ACHN (cell line): ENCODE measurements around the gene BCKDK.
"Not testable (repeated sequence)": the region's sequence is repeated elsewhere in the genome, so short reads cannot be mapped to it uniquely, and the experiment has no call there.

Experiments
- DNase-seq: peaks from one replicate; pipeline ENCODE4 v3.0.0-alpha.2; 2015
- in situ Hi-C: cut with HindIII; loops from 2 replicates; pipeline ENCODE4 v1.10.0; 2017; ENCODE audit warnings: low sequenced_read_pairs, low pct_ligation_motif_present, low pct_unique_long_range_greater_than_20kb

Gene BCKDK

DNA sequence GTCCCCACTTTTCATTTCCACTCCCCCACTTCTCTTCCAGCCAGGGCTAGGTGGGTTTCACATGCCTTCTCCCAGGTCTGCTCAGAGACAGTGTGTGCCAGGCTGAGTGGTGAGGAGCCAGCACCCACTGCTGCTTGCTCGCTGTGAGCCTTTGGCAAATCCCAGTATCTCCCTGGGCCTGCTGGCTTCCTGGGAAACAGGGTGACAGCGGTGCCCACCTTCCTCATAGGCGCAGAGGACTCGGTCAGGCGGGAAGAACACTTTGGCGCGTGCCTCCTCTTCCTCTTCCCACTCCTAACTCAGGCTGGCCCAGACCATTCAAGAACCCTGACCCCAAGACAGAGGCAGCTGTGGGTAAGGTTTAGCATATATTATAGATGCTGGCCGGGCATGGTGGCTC lies 19.0 kb upstream of the BCKDK start:
- no peak for DNase-seq
- in situ Hi-C loops = no loop called here

- peak; percentile 47 for DNase-seq
- in situ Hi-C loops = no loop called here
Measured at GRCh38 chr16:31090540-31090939, 17.6 kb upstream of the BCKDK start.

GRCh38 chr16:31092330-31092729 lies 15.9 kb upstream of the BCKDK start:
- in situ Hi-C loops = no loop called here
- no peak for DNase-seq

DNA sequence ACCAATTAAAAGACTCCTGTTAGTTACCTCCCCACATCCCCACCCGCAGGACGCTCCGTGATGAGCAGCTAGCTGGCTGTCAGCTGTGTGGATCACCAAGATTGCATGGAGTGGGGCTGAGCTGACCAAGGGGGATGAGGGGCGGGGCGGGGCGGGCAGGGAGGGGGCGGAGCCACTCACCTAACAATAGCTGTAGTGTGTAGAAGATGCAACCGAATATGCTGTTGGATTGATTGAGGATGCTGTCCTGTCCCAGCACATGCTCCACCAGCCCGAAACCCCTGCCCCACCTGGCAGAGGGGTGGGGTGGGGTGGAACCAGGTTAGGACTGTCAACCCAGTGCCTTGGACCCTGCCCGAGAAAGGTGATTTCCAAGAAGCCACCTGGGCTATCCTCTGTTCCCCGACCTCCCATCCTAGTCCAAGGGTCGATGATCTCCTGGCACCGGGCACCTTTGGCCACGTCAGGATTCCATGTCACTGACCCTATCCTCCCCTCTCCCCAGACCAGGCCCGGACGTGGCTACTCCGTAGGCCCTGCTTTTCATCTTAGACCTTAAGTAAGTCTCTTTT lies 15.0 kb upstream of the BCKDK start:
- in situ Hi-C loops = no loop called here
- peak; percentile 46 for DNase-seq

DNA sequence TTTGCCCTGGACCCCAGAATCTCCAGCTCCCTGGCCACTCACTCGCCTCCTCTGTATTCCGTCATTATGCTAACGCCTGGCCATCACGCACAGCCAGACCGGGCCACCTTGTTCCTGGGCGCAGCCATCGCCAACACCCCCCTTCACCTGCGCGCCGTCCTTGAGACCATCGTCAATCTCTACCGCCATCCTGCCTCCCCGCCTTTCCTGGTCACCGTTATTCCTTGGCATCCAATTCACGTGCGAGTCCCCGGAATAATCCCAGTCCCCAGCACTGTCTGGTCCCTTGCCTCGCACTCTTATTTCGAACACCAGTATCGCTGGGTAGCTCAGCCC lies 14.1 kb upstream of the BCKDK start:
- in situ Hi-C loops = no loop called here
- DNase-seq = no peak

DNA sequence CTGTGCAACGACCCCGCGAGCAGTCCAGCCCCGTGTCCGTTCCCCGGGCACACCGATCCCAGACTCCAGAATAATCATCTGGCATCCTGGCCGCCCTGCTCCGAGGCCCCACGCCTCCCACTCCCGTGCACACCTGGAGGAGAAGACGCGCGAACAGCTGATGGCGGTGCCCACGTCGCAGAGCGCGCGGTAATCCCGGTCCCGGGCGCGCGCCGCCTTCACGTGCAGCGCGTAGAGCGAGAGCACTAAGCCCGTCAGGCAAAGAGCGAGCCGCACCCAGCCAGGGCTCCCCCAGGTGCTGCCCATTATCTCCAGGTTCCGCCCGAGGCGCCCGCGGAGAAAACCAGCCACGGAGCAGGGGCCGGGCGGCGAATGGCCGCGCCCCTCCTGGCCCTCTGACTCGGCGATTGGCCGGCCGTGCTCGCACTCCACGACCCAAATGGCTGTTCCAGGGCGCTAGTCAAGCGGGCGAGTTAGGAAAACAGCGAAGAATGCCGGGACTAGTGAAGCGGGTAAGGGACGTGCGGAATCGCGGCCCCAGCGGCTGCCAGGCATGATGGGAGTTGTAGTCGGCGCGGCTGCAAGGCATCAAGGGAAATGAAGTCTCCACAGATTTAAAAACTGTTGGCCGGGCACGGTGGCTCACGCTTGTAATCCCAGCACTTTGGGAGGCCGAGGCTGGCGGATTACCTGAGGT lies 13.6 kb upstream of the BCKDK start, which contains the start of gene VKORC1:
Gene VKORC1, minus strand, starts transcription at position 374 of the 697 bp plus-strand sequence. Its CDS starts 68 bp downstream, at position 306.
- DNase-seq = peak; percentile 100
- in situ Hi-C loops = no loop called here

- in situ Hi-C loops = no loop called here
- DNase-seq = no peak
Measured at GRCh38 chr16:31099860-31100638, 8.1 kb upstream of the BCKDK start.

GRCh38 chr16:31100876-31101641 lies 7.1 kb upstream of the BCKDK start:
- in situ Hi-C loops = not testable (repeated sequence)

DNA sequence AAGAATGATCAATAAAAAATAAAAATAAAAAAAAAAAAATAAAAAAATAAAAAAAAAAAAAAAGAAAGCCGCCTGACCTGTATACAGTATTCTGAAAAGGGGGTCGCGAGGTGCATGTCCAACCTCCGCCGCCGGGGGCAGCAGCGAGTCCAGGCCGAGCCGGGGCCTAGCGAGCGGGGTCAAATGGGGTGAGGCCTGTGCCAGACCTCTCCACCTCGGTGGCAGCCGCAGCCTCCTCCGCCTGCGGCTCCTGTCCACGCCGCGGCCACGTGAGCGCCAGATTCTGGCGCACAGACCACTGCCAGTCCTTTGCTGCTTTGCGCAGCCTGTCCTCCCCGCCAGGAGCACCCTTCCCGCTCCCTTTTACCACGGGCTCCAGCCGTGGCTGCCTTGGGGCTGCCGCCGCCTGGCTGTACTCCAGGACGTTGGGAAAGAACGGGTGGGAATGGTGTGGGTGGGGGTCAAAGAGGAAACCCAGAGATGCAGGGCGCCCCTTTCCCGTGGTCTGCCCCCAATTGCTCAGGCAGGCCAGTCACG lies 2.4 kb upstream of the BCKDK start:
- peak; percentile 71 for DNase-seq
- in situ Hi-C loops = no loop called here

More at GRCh38 chr16:31100876-31101641, 7.1 kb upstream of the BCKDK start:
- DNase-seq = not testable (repeated sequence)

DNA sequence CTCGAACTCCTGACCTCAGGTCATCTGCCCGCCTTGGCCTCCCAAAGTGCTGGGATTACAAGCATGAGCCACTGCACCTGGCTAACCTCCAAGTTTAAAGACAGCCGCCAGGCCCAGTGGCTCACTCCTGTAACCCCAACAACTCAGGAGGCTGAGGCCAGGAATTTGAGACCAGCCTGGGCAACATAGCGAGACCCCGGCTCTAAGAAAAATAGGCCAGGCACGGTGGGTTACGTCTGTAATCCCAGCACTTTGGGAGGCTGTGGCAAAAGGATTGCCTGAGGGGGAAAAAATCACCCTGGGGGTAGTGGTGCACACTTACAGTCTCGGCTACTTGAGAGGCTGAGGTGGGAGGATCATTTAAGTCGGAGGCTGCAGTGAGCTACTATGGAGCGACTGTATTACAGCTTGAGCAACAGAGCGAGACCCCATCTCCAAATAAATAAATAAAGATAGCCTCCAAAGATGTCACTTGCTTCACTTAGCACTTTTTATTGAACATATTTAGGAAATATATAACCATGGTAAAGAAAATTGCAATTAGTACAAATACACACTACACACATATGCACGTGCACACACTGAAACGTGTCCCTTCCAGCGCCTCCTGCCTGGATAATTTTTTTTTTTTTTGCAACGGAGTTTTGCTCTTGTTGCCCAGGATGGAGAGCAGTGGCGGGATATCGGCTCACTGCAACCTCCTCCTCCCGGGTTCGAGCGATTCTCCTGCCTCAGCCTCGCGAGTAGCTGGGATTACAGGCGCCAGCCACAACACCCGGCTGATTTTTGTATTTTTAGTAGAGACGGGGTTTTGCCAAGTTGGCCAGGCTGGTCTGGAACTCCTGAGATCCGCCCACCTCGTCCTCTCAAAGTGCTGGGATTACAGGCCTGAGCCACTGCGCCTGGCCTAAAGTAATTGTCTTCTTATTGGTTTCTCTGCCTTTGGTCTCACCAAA lies 1.4 kb upstream of the BCKDK start:
- DNase-seq = no peak
- in situ Hi-C loops = no loop called here

DNA sequence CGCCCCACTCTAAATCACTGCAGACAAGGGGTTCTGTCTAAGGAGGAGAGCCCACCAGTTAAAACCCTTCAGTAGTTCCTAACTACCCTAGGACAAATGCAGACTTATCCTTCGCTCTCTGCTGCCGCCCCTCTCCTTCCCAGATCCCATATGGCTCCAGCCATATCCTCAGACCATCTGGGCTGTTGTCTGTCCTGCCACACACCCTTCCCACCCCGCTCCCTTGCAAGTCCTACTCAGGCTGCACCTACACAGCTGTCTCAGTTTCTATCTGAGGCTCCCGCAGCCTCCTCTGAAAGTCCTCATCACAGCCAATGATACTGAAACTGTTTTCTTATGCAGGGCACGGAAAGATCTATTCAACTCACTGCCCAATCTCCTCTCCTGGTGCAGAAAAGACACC lies 720 bp upstream of the BCKDK start:
- no peak for DNase-seq
- in situ Hi-C loops = no loop called here

- in situ Hi-C loops = no loop called here
- no peak for DNase-seq
Measured at GRCh38 chr16:31108794-31109558, 790 bp downstream of the BCKDK start.

DNA sequence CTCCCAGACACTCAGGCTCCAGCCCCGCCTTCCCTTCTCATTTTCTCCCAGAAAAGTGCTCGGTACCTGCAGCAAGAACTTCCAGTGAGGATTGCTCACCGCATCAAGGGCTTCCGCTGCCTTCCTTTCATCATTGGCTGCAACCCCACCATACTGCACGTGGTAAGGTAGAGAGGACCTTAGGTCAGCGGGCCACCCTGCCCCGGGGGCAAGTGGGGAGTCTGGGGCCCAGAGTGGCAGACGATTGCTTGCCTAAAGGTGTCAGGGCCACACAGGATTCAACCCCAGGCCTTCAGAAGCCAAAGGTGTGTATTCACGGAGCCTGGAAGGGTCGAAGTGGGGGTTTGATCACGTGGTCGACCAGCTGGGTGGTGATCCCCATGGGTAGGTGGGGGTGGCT lies 1.4 kb downstream of the BCKDK start:
- in situ Hi-C loops = no loop called here
- DNase-seq = no peak

GRCh38 chr16:31110106-31111034 lies 2.2 kb downstream of the BCKDK start:
- in situ Hi-C loops = no loop called here

DNA sequence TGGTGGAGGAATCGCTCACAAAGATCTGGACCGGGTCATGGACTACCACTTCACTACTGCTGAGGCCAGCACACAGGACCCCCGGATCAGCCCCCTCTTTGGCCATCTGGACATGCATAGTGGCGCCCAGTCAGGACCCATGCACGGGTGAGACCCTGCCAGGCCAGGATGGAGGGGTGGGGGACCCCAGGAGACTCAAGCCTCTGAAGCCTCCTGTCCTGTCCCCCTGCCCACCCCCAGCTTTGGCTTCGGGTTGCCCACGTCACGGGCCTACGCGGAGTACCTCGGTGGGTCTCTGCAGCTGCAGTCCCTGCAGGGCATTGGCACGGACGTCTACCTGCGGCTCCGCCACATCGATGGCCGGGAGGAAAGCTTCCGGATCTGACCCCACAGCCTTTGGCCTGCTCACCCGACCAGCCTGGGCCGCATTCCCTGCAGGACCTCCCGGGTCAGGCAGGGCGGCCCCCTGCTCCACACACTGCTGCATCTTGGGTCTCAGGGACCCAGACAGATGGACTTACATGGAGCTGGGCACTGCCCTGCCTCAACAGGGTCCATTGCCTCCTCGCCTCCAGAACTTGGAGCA lies 3.8 kb downstream of the BCKDK start:
- in situ Hi-C loops = no loop called here
- no peak for DNase-seq

More at GRCh38 chr16:31110106-31111034, 2.2 kb downstream of the BCKDK start:
- DNase-seq = no peak

- in situ Hi-C loops = no loop called here
- no peak for DNase-seq
Measured at GRCh38 chr16:31112711-31113110, 4.5 kb downstream of the BCKDK start.
